ENCODE data around the gene SKA2.
"Not testable (repeated sequence)": the region's sequence is repeated elsewhere in the genome, so short reads cannot be mapped to it uniquely, and the experiment has no call there.

SKA2 gene, protein sequence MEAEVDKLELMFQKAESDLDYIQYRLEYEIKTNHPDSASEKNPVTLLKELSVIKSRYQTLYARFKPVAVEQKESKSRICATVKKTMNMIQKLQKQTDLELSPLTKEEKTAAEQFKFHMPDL

DNA sequence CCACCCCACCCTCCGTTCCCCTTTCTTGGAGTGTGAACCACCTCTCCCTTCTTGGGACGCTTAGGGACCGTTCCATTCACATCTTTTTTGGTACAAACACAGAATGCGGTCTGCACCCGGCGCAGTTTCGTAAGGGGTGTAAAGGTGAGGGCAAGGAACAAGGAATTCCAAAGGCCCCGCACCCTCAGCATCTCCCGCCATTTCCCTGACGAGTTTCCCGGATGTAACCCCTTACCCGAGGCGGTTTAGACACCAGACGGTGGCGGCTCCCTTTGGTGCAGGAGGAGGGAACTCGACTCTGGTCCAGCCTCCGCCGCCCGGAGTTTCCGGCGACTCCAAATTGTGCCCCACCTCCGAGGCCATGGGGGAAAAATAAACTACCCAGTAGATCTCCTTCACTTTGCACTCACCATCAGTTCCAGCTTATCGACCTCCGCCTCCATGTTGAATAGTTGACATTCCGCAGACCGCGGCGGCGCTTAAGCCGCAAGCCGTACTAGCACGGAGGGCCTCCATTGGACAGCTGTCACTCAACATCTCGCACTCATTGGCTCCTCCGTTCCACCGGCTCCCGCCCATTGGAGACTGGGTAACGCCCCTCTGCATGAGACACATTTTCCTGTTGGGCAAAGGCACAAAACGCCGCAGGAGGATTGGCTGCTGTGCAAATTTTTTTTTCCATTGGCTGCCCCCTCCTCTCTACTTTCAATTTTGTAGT lies at the start of gene SKA2:
TSS of gene SKA2 (minus strand) at position 466 of the 718 bp plus-strand sequence. CDS start at position 443, 23 bp downstream.
- DNase-seq: peak; percentile 88

GRCh38 chr17:59202320-59202719 lies 47.3 kb upstream of the SKA2 start:
- no peak for DNase-seq

DNA sequence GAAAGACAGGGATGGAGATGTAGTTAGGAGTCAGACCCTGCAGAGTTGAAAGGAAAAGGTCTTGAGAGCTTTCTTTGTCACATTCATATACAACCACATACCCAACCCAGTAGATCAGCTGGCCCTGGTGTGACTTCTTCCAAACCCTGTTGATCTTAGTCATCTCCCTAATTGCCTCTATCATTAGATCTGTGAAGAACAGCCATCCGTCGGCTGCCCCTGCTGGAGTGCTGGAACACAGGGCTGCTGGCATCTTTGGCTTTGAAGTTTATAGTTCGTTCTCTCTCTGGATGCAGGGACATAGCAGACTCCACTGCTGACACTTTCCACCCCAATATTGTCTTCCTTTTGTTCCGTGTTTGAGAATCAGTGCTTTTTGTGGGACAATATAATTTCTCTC lies 44.4 kb upstream of the SKA2 start:
- no peak for DNase-seq

DNA sequence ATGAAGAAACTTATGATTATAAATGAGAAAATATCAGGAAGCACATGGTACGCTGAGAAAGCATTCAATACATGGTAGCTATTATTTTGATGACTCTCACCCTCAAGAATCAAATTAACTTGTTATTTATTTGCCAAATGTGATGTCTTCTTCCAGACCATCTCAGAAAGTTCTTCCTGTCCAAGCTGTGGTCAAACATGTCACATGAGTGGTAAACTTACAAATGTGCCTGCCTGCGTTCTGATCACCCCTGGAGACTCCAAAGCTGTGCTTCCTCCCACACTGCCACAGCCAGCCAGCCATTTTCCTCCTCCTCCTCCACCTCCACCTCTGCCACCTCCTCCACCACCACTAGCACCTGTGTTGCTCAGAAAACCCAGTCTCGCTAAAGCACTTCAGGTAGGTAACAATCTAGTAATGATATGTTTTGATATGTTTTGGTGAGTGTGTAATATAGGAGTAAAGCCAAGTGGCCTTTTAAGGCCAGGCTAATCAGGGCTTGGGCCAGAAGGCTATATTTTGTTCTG lies 38.4 kb upstream of the SKA2 start:
- no peak for DNase-seq

DNA sequence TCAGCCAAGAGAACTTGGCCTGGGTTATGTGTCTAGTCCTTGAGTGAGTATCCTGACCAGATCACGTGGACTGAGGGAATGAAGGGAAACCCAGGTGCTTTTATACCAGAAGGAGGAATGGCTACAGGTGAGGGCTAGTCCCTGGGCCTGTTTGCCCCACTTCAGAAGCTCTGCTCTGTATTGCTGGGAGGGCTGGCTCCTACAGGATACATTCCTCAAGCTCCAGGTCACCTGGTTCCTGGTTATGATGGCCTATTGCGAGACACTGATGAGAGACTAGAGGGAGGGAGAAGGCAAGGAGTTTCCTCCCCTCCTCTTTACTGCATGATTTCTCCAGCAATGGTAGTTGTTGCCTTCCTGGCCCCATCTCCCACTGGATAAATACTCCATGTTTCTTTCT lies 35.8 kb upstream of the SKA2 start:
- DNase-seq: no peak

DNA sequence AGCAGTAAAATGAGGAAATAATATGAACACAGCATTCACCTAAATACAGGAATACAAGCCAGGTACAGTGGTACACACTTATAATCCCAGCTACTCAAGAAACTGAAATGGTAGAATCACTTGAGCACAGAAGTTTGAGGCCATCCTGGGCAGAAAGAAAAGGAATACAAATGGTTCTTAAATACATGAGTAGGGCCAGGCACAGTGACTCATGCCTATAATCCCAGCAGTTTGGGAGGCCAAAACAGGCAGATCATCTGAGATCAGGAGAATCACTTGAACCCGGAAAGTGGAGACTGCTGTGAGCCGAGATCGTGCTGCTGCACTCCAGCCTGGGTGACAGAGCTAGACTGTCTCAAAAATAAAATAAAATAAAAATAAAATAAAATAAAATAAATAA lies 31.9 kb upstream of the SKA2 start:
- DNase-seq: no peak

DNA sequence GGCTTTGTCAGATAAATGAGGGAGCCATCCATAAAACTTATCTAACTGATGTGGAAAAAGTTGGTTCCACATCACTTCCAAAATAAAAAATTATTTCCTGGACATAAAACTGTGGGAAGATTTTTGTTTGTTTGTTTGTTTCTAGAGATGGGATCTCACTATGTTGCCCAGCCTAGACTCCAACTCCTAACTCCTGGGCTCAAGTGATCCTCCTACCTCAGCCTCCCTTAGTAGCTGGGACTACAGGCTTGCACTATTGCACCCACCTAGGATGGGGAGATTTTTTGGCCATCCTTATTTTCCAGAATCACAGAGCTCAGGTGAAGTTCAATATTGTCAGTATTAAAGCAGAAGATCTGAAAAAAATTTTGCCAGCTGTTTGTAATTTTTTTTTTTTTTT lies 31.0 kb upstream of the SKA2 start:
- no peak for DNase-seq

- DNase-seq: no peak
These were observed 26.5 kb upstream of the SKA2 start for GRCh38 chr17:59181481-59181880.

DNA sequence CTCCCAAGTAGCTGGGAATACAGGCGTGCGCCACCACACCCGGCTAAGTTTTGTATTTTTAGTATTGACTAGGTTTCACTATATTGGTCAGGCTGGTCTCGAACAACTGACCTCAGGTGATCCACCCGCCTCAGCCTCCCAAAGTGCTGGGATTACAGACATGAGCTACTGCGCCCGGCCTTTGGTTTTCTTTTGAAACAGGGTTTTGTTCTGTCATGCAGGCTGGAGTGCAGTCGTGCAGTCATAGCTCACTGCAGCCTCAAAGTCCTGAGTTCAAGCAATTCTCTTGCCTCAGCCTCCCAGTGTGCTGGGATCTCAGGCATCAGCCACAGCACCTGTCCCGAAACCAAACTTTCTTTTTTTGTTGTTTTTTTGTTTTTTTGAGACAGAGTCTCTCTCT lies 25.6 kb upstream of the SKA2 start:
- no peak for DNase-seq

GRCh38 chr17:59179601-59180000 lies 24.6 kb upstream of the SKA2 start:
- DNase-seq: not testable (repeated sequence)

DNA sequence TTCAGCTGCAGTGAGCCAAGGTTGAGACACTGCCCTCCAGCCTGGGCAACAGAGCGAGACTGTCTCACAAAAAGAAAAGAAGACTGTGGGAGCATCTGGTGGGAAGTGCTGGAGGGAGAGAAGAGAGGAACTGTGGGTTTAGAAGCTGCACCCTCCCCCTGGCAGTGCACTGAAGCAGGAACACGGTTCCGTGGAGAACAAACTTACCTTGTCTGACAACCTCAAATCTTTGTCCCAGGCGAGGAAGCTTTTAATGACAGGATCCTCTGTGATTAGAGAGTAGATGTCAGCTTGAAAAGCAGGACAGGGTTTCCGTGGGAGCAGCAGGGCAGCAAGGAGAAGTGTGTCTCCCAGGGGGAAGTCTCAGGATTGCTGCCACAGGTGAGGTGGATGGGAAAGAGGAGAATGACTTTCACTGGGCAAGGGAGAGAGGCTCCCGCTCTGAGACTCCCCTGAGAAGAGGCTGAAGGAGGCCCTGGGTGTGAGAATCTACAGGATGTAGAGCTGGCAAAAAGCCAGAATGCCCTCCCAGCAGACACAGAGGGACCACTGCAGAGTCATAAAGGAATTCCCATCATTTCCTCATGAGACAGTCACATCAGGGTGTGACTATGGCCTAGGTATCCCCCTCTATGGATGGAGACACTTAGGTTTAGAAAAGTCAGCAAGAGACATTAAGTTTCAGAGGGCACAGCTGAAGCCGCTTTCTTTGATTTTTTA lies 23.4 kb upstream of the SKA2 start:
- DNase-seq: no peak

DNA sequence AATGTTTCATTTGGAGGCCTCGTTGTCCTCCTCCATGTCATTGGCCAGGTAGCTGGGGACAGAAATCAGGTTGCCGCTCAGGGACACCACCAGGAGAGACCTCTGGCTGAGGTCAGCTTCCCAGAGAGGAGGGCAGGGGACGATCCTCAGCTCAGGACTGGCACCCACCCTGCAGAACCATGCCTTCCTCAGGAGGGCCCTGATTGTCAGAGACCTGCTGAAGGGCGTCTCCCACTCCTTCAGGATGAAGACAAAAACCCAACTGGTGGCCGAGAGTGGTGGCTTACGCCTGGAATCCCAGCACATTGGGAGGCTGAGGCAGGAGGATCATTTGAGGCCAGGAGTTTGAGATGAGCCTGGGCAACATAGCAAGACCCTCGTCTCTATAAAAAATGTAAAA lies 20.1 kb upstream of the SKA2 start:
- DNase-seq: no peak

DNA sequence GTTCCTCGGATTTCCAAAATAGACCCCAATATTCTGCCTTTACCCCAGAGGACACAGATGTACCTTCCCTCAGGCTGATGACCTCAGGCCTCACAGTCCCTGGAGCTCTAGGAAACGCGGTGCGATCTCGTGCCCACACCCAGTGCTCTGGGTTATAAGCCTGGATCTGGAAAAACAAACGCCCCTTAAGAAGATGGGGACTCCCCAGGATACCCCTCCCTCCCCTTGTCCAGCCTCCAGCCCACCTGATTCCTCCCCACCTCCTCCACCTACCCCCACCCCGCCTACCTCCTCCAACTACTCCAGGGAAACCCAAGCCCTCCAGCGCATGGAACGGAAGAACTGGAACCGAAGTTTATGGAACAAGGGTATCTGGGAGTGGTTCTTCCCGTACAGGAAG lies 19.7 kb upstream of the SKA2 start:
- no peak for DNase-seq

DNA sequence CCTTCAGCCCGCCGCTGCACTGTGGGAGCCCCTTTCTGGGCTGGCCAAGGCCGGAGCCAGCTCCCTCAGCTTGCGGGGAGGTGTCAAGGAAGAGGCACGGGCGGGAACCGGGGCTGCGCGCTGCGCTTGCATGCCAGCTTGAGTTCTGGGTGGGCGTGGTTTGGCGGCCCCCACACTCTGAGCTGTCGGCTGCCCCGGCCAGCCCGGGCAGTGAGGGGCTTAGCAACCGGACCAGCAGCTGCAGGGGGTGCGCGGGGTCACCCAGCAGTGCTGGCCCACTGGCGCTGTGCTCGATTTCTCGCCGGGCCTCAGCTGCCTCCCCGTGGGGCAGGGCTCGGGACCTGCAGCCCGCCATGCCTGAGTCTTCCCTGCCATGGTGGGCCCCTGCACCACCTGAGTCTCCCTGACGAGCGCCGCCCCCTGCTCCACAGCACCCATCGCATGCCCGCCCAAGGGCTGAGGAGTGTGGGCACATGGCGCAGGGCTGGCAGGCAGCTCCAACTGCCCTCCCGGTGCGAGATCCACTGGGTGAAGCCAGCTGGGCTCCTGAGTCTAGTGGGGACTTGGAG lies 17.5 kb upstream of the SKA2 start:
- no peak for DNase-seq

DNA sequence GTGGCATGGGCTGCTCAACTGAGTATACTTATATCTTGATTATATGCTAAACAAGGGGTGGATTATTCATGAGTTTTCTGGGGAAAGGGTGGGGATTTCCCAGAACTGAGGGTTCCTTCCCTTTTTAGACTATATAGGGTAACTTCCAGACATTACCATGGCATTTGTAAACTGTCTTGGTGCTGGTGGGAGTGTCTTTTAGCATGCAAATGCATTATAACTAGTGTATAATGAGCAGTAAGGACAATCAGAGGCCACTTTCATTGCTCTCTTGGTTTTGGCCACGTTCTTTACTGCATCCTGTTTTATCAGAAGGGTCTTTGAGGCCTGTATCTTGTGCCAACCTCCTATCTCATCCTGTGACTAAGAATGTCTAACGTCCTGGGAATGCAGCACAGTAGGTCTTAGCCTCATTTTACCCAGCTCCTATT lies 12.6 kb upstream of the SKA2 start:
- no peak for DNase-seq

DNA sequence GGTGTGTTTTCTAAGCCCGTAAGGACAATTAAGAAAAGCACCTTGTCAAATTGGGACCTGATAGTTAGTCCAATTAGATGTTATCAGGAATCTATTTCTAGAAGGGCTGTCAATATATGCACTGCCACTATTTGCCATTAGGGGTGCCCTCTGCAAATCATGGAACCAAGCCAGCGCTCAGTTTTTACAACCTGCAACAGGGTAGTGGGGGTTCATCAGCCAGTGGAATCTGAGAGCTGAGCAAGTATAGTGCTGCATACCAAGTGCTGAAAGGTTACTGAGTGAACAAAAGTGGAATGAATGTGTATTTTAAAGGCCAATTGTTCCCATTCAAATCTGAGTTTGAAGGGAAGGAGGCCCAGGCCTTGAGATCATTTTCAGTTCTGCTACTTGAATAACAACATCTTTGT lies 11.0 kb upstream of the SKA2 start:
- no peak for DNase-seq

- DNase-seq: no peak
These were observed 6.5 kb upstream of the SKA2 start for GRCh38 chr17:59161477-59161876.

DNA sequence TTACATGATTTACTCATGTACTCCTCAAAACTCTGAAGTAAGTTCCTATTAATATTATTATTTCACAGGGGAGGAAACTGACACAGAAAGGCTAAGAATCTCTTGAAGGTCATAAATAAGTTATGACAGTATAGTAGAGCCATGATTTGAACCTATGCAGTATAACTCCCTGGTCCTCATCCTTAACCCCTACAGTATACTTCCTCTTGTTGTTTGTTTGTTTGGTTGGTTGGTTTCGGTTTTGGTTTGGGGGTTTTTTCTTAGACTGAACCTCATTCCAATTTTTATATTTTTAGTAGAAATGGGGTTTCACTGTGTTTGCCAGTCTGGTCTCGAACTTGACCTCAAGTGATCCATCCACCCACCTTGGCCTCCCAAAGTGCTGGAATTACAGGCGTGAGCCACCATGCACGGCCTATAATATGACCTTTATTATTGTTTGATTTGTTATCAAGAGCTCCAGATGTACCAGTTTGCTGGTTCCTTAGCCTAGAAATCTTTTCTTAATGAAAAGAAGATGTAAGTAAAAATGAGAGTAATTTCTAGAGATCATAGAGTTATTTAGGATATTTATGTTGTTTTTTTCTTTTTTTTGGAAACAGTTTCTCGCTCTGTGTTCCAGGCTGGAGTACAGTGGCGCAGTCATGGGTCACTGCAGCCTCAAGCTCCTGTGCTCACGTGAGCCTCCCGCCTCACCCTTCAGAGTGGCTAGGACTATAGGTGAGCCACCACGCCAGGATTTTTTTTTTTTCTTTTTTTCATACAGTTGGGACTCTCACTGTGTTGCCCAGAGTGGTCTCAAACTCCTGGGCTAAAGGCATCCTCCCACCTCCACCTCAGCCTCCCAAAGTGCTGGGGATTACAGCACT lies 5.4 kb upstream of the SKA2 start:
- no peak for DNase-seq

DNA sequence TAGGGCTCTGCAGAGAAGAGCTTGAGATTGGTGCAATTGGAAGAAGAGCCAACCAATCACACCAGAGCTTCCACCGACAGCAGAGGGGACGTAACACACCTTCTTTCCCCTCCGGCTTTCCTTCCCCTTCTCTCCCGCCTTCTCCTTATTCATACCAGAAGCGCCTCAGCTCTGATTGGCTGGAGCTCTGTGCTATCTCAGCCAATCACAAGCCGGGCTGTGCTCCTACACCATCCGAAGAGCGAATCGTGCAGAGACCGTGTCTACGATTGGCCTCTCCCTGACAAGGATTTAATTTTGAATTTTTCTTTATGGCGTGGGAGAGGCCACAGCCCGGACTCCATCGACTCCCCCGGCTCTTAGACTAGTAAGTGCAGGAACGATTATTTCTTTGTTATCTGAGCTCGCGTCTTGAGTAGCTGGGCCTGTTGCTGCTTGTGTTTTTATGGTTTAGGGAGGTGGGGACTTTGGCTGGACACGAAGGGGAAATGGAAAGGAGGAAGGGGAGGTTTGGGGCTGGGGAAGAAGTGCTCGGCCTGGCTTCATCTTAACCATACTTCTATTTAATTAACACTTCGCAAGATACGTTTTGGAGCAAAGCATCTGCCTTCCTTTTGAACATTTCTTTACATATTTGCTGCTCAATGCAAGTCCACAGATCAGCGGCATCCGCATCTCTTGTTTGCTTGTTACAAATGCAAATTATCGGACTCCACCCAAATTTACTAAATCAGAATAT lies 622 bp upstream of the SKA2 start, which contains the start of gene PRR11:
TSS of gene PRR11 (plus strand) at position 308 of the 739 bp plus-strand sequence. CDS start 14,007 bp downstream, outside the sequence.
- peak; percentile 100 for DNase-seq

GRCh38 chr17:59154292-59154720 lies 680 bp downstream of the SKA2 start:
- peak; percentile 41 for DNase-seq

DNA sequence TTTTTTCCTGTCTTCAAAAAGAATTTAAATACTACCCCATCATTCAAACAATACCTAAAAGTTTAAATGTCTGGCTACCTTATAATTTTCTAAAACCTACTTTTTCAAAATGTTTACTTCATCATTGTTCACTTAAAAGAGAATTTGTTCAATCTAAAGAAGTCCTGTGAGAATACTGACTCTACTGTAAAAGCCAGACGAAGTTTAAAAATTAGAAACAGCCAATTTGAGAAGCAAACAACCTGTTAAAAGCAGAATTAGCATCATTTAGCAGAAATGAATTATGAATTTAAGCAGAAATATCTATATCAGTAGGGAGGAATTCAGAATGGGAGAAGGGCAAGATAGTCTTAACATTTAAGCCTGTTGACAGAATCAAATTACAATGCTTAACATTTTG lies 2.1 kb downstream of the SKA2 start:
- DNase-seq: no peak

GRCh38 chr17:59151591-59151990 lies 3.4 kb downstream of the SKA2 start:
- no peak for DNase-seq
